PC-3 (cell line): Measurements from ENCODE around the gene PCDH9. TPM values are rescaled to one million over a fixed set of nuclear protein-coding genes. Genes with fewer than 3 reads are reported as not detected.

Experiments used
- ATAC-seq: fragments of 200-7000 bp; cut with Tn5 transposase; 2 replicates; pipeline ENCODE4 v1.9.1; 2020; ENCODE audit warnings: mild to moderate bottlenecking, moderate library complexity
- BruUV-seq: library from RNA; stranded (reverse); fragments of 400-500 nt; replicated peaks from 2 replicates; lab custom pipeline; 2021; lab: Mats Ljungman, UMichigan
- CTCF ChIA-PET: fragments of 300-600 bp; sonication (Branson Sonifier 250); formaldehyde crosslinking; loops from one replicate; lab custom pipeline; 2022; ENCODE audit warnings: antibody characterized with exemption; lab: Charles Lee
- POLR2A ChIA-PET: fragments of 300-600 bp; sonication (Branson Sonifier 250); formaldehyde crosslinking; loops from one replicate; lab custom pipeline; 2022; ENCODE audit warnings: antibody characterized with exemption; ENCODE audit not compliant: unreplicated experiment; lab: Charles Lee
- DNase-seq: peaks from one replicate; pipeline ENCODE4 v3.0.0-alpha.2; 2015
- H2AFZ ChIP-seq: fragments of 300-600 bp; sonication (generic); 2 replicates; pipeline ENCODE4 v1.6.0; 2016; ENCODE audit warnings: antibody characterized with exemption, low read length
- H3F3A ChIP-seq: fragments of 300-600 bp; sonication (generic); one replicate; pipeline ENCODE4 v1.6.0; 2017; ENCODE audit warnings: antibody characterized with exemption, low read length, control low read depth, mild to moderate bottlenecking; ENCODE audit not compliant: unreplicated experiment
- H3K27ac ChIP-seq: fragments of 300-600 bp; sonication (generic); 2 replicates; pipeline ENCODE4 v1.5.1; 2016; ENCODE audit warnings: mild to moderate bottlenecking, low read length
- H3K27me3 ChIP-seq: fragments of 300-600 bp; sonication (generic); 2 replicates; pipeline ENCODE4 v1.6.1; 2016; ENCODE audit warnings: low read length, mixed read lengths
- H3K36me3 ChIP-seq: fragments of 300-600 bp; sonication (generic); 2 replicates; pipeline ENCODE4 v1.6.1; 2016; ENCODE audit warnings: low read depth, mixed run types, low read length, mixed read lengths
- H3K4me1 ChIP-seq: fragments of 300-600 bp; sonication (generic); 2 replicates; pipeline ENCODE4 v1.5.1; 2016; ENCODE audit warnings: low read length; ENCODE audit not compliant: insufficient read depth
- H3K4me2 ChIP-seq: fragments of 300-600 bp; sonication (generic); 2 replicates; pipeline ENCODE4 v1.6.0; 2016; ENCODE audit warnings: low read length
- H3K4me3 ChIP-seq: fragments of 300-600 bp; sonication (generic); 2 replicates; pipeline ENCODE4 v1.5.1; 2016; ENCODE audit warnings: mild to moderate bottlenecking, low read length, mixed read lengths
- H3K79me2 ChIP-seq: fragments of 300-600 bp; sonication (generic); 2 replicates; pipeline ENCODE4 v1.6.1; 2017; ENCODE audit warnings: low read length, mixed read lengths
- H3K9ac ChIP-seq: fragments of 300-600 bp; sonication (generic); 2 replicates; pipeline ENCODE4 v1.6.0; 2016; ENCODE audit warnings: mild to moderate bottlenecking, low read length
- H3K9me2 ChIP-seq: fragments of 300-600 bp; sonication (generic); replicated peaks from 2 replicates; pipeline ENCODE4 v1.6.1; 2016; ENCODE audit warnings: mixed run types, low read length, mixed read lengths
- H3K9me3 ChIP-seq: fragments of 300-600 bp; sonication (generic); 2 replicates; pipeline ENCODE4 v1.6.1; 2016; ENCODE audit warnings: low read length, mixed read lengths
- H4K20me1 ChIP-seq: fragments of 300-600 bp; sonication (generic); 2 replicates; pipeline ENCODE4 v1.6.1; 2016; ENCODE audit warnings: low read length, mixed read lengths
- CTCF ChIP-seq: fragments of 300-600 bp; sonication (generic); conservative IDR thresholded peaks from 2 replicates; pipeline ENCODE4 v1.5.1; 2017; ENCODE audit warnings: antibody characterized with exemption, low read depth, mild to moderate bottlenecking, low read length
- EZH2 ChIP-seq: fragments of 300-600 bp; sonication (generic); IDR thresholded peaks from one replicate; pipeline ENCODE4 v1.6.1; 2017; ENCODE audit warnings: antibody characterized with exemption, mild to moderate bottlenecking, low read length; ENCODE audit not compliant: unreplicated experiment
- EZH2phosphoT487 ChIP-seq: fragments of 300-600 bp; sonication (generic); IDR thresholded peaks from 2 replicates; pipeline ENCODE4 v1.6.1; 2018; ENCODE audit warnings: mild to moderate bottlenecking, antibody characterized with exemption, low read length, borderline replicate concordance
- intact Hi-C: fragments of 100-400 bp; cut with micrococcal nuclease; formaldehyde crosslinking; loops from 2 replicates; pipeline ENCODE4 v1.9.0; 2023
- total RNA-seq: library from RNA; depleted of rRNA; stranded (reverse); fragments of >200 nt; gene quantifications from 2 replicates; pipeline ENCODE4 v1.2.3, GENCODE V29; 2014

The PCDH9 gene
- total RNA-seq, 1 experiment from 2014 or later: 0.98 TPM

- DNase-seq (no peak), ATAC-seq (no peak)
- H3K4me3 ChIP-seq: no peak overlapping the region
- no peaks in the 10 kb centered on the region for H3K9me3 ChIP-seq
- BruUV-seq: no TSS peak
- H3K27ac ChIP-seq: no peak overlapping the region
- H2AFZ ChIP-seq: no peak overlapping the region
- ChIA-PET CTCF (no interaction called here), POLR2A (interaction anchor here (0.8 kb wide), 1 partner anchor 111 kb away, joined by 6 read pairs; no protein-coding TSS in a partner anchor)
- H3K79me2 ChIP-seq: no peaks in the 10 kb centered on the region
- no peak for TF ChIP-seq EZH2
- no peak for TF ChIP-seq EZH2phosphoT487
- TF ChIP-seq CTCF: no peak
- peaks cover 4% of the 10 kb centered on the region; the same call in 1 of the 2 replicates for H3K4me1 ChIP-seq
- H3K27me3 ChIP-seq: no peaks in the 10 kb centered on the region
- H3K4me2 ChIP-seq: no peak overlapping the region
- intact Hi-C loops: no loop called here
- H3K9me2 ChIP-seq: no peaks in the 10 kb centered on the region
- no peaks in the 10 kb centered on the region for H4K20me1 ChIP-seq
- H3F3A ChIP-seq: no peaks in the 10 kb centered on the region
- H3K9ac ChIP-seq: no peak overlapping the region
- no peaks in the 10 kb centered on the region for H3K36me3 ChIP-seq
Measured at GRCh38 chr13:66506979-66507378, 723.2 kb downstream of the PCDH9 start.

GRCh38 chr13:66506051-66506777 is 723.9 kb downstream of the PCDH9 start:
- Histone ChIP-seq H3K4me3 (no peak overlapping the region), H3K9me3 (no peaks in the 10 kb centered on the region), H3K9ac (no peak overlapping the region), H2AFZ (no peak overlapping the region), H3K27me3 (no peaks in the 10 kb centered on the region), H3K27ac (no peak overlapping the region), H3K4me1 (peaks cover 4% of the 10 kb centered on the region; the same call in 1 of the 2 replicates), H4K20me1 (no peaks in the 10 kb centered on the region), H3K9me2 (no peaks in the 10 kb centered on the region), H3K36me3 (no peaks in the 10 kb centered on the region), H3F3A (no peaks in the 10 kb centered on the region), H3K79me2 (no peaks in the 10 kb centered on the region), H3K4me2 (no peak overlapping the region)
- POLR2A ChIA-PET: interaction anchor here (0.8 kb wide), 1 partner anchor 112 kb away, joined by 6 read pairs; no protein-coding TSS in a partner anchor
- intact Hi-C loops: no loop called here
- DNase-seq: no peak
- ATAC-seq: no peak
- TF ChIP-seq CTCF (no peak), EZH2 (no peak), EZH2phosphoT487 (no peak)
- CTCF ChIA-PET: no interaction called here
- no TSS peak for BruUV-seq

GRCh38 chr13:66503890-66504289 is 726.2 kb downstream of the PCDH9 start:
- Histone ChIP-seq H3K9me3 (no peaks in the 10 kb centered on the region), H3K36me3 (no peaks in the 10 kb centered on the region), H3K4me2 (no peak overlapping the region), H3K27me3 (no peaks in the 10 kb centered on the region), H3K4me1 (peaks cover 4% of the 10 kb centered on the region; the same call in 1 of the 2 replicates), H3K79me2 (no peaks in the 10 kb centered on the region), H3K9ac (no peak overlapping the region), H3K4me3 (no peak overlapping the region), H3K27ac (no peak overlapping the region), H4K20me1 (no peaks in the 10 kb centered on the region), H2AFZ (no peak overlapping the region), H3K9me2 (no peaks in the 10 kb centered on the region), H3F3A (no peaks in the 10 kb centered on the region)
- TF ChIP-seq EZH2phosphoT487 (no peak), EZH2 (no peak), CTCF (no peak)
- no TSS peak for BruUV-seq
- CTCF ChIA-PET: no interaction called here
- peak; percentile 97 for ATAC-seq
- POLR2A ChIA-PET: no interaction called here
- peak; percentile 54 for DNase-seq
- intact Hi-C loops: no loop called here
